Right kidney (tissue), 1 donor: ENCODE results near the gene ATF7IP.

Experiments
- DNase-seq: peaks from one replicate; pipeline ENCODE4 v3.0.0-alpha.2; 2016

The ATF7IP gene

GRCh38 chr12:14482886-14483285 lies 117.4 kb downstream of the ATF7IP start:
- DNase-seq = no peak

GRCh38 chr12:14495326-14495725 lies 129.8 kb downstream of the ATF7IP start:
- no peak for DNase-seq

GRCh38 chr12:14505626-14506596 lies 140.4 kb downstream of the ATF7IP start:
- DNase-seq = no peak

GRCh38 chr12:14510574-14510973 lies 145.1 kb downstream of the ATF7IP start:
- no peak for DNase-seq

- DNase-seq = no peak
Observed at GRCh38 chr12:14514154-14514842, 148.8 kb downstream of the ATF7IP start.

GRCh38 chr12:14514946-14515345 lies 149.5 kb downstream of the ATF7IP start:
- no peak for DNase-seq

GRCh38 chr12:14521822-14522221 lies 156.3 kb downstream of the ATF7IP start:
- DNase-seq = no peak

GRCh38 chr12:14525964-14526363 lies 160.5 kb downstream of the ATF7IP start:
- DNase-seq = no peak

GRCh38 chr12:14532152-14532551 lies 166.7 kb downstream of the ATF7IP start:
- DNase-seq = no peak

- DNase-seq = no peak
Observed at GRCh38 chr12:14537088-14537487, 171.6 kb downstream of the ATF7IP start.

GRCh38 chr12:14540801-14541462 lies 175.4 kb downstream of the ATF7IP start:
- no peak for DNase-seq

GRCh38 chr12:14545144-14546124 lies 180.0 kb downstream of the ATF7IP start:
- no peak for DNase-seq

- DNase-seq = no peak
Observed at GRCh38 chr12:14547571-14547970, 182.1 kb downstream of the ATF7IP start.

GRCh38 chr12:14548609-14549008 lies 183.1 kb downstream of the ATF7IP start:
- no peak for DNase-seq
